HG03460 (cell line): Measurements from ENCODE around the gene NAPB.

ENCODE experiments used
- ATAC-seq: cut with Tn5 transposase; IDR thresholded peaks from one replicate; pipeline ENCODE4 v1.9.1; 2021; ENCODE audit not compliant: unreplicated experiment

Gene NAPB

DNA sequence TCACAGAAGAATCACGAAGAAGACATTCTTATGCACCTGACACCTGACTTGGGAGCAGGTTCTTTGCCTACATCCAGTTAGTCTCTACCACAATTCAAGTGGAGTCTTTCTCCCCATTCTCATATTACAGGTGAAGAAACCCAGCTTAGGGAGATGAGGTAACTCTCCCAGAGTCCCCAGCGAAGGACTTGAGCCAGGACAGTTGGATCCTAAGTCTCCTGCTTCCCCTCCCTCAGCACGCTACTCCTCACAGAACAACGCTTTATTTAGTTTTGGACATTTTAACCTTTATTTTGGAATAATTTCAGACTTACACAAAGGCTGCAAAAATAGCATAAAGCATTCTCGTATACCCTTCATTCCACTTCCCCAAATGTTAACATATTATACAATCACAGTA is 17.4 kb upstream of the NAPB start:
- ATAC-seq, result no peak

GRCh38 chr20:23437126-23437899 is 16.0 kb upstream of the NAPB start:
- no peak for ATAC-seq

- no peak for ATAC-seq
Measured at GRCh38 chr20:23436681-23437080, 15.4 kb upstream of the NAPB start.

DNA sequence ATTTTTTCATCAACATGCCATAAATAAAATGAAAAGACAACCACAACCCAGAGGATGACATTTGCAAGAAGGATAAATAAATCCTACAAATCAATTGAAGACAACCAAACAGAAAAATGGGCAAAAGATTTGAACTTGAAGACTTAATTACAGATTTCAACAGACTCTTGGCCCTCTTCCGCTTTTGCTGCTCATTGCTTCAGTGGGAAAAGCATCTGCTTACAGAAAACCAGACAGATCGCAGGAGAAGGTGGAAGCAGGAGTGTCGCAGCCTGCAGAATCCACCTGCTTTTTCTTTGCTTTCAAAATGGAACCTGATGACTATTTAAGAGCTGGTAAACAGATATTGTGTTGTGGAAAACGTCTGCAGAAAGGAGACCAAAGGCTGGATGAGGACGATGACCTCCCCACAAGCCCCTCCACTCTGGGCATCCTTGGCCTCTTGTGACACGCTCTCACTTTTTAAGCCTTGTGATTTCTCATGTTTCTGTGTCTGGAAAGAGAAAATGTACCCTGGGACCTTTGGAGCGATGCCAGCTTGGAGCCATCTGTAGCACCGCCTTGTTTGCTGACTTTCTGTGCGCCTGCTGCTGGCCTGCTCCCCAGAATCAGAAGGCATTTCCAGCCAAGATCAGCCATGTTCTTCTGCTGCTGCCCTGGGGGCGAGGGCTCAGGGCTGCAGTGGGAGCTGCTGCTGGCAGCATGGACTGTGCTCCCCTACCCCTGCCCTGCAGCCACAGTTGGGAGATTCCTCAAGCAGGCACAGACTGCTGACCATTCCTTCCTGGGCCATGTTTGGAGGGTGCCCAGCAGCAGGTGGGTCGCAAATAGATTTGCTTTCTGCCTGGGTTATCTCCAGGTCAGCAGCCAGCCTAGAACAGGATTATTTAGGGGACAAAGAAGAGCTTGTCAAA is 14.6 kb upstream of the NAPB start:
- no peak for ATAC-seq

DNA sequence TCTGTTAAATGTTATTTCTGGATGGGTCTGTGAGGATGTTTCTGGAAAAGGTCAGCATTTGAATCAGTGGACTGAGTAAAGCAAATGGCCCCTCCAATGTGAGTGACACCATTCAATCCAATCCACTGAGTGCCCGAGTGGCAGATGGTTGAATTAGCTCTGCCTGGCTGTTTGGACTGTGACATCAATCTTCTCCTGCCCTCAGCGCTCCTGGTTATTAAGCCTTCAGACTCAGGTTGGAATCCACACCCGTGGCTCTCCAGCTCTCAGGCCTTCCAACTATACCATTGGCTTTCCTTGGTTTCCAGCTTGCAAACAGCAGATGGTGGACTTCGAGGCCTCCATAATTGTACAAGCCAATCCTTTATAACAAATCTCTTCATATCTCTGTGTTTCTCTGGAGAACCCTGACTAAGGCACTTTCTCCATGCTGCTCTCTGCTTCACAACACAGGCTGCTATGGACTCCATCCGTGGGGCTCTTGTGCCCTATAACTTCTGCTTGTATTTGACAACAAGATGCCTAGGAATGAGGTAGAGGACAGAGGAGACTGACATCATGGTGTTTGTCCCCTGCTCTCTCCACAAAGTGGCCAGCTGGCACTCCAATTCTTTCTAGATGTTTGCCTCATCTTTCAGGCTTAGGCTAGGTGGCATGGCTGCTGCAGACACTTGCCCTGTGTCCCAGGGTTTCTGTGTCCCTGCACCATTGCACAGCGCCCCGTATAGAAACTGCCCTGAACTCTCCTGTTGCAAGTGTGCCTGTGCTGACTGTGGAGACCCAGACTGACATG is 13.4 kb upstream of the NAPB start:
- ATAC-seq, result no peak

GRCh38 chr20:23433628-23434027 is 12.3 kb upstream of the NAPB start:
- no peak for ATAC-seq

- ATAC-seq, result no peak
Measured at GRCh38 chr20:23425129-23425528, 3.8 kb upstream of the NAPB start.

GRCh38 chr20:23419995-23420901 is 1.0 kb downstream of the NAPB start:
- no peak for ATAC-seq

- ATAC-seq, result no peak
Measured at GRCh38 chr20:23419657-23419994, 1.7 kb downstream of the NAPB start.

GRCh38 chr20:23417861-23418260 is 3.4 kb downstream of the NAPB start:
- ATAC-seq, result no peak

- ATAC-seq, result no peak
Measured at GRCh38 chr20:23415959-23416583, 5.2 kb downstream of the NAPB start.

GRCh38 chr20:23415555-23415954 is 5.7 kb downstream of the NAPB start:
- no peak for ATAC-seq

DNA sequence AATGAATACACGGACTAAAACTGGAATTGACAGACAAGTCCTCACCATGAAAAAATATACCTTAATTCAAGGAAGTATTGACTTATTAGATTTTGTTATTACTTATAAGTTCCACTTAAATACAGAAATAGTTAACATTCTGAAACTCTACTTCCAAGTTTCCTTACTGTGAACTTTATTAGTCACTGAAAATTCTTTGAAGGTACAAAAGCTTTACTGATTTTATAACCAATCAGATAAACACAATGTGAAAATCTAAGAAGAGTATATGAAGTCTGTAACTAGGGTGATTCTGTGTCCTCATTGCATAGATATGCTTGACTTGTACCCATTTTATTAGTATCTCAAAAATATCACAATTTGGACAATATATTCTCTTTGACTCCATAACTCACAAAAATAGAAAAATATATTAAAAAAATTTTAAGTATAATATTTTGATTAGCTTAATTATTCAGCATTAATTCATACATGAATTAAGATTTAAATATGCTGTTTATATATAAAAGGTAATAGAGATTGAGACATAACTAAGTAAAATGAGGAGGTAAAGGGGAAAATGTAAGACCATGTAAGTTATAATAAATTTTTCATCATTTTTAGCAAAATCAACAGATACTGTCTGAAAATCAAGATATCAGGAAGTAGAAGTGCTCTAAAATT is 6.6 kb downstream of the NAPB start:
- no peak for ATAC-seq

- ATAC-seq, result no peak
Measured at GRCh38 chr20:23413862-23414422, 7.3 kb downstream of the NAPB start.

- ATAC-seq, result no peak
Measured at GRCh38 chr20:23412026-23412425, 9.3 kb downstream of the NAPB start.

DNA sequence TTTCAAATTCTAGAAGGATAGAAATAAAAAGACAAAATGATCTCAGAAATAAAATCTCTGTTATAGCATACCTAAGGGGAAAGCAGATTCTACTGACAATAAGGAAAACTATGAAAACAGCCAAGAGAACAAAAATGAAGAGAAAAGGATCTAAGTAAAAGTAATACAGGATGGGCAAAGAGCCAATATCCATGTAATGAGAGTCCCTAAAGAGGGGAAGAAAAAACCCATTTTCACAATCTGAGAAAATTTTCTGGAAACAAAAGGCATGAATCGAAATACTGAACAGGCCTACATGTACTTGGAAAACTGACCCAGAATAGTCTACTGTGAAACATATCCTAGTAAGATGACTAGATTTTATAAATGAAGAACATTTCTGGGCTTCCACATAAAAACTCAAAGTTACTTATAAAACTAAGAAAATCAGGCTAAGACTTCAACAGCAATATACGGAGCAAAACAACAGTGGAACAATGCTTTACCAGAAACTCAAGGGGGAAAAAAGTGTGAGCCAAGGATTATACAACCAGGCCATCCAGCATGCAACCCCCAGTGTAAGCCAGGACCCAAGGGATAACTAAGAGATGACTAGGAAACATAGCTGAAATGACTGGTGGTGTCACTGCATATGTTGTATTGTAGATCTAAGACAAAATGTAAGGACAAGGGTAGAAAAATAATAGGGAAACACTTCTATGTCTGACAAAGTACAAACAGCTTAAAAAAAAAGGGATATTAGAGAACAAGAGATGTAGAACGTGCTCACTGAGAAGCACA is 10.2 kb downstream of the NAPB start:
- no peak for ATAC-seq

DNA sequence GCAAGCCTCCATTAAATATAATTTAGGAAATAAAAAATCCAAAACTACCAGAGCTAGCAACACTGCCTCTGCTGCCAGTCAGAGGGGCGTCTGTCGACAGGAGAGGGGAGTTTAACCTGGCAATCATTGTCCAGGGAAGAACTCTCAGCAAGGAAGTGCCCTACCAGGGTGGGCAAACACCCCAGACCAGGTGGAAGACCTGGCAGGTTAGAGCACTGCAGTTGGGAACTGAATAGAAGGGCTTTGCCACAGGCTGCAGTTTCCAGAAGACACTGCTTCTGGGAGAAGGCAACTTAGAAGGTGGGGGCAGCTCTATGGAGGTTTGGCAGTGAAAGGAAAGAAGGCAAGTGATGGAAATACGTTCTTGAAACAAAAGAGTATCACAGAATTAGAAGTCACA is 11.5 kb downstream of the NAPB start:
- no peak for ATAC-seq

DNA sequence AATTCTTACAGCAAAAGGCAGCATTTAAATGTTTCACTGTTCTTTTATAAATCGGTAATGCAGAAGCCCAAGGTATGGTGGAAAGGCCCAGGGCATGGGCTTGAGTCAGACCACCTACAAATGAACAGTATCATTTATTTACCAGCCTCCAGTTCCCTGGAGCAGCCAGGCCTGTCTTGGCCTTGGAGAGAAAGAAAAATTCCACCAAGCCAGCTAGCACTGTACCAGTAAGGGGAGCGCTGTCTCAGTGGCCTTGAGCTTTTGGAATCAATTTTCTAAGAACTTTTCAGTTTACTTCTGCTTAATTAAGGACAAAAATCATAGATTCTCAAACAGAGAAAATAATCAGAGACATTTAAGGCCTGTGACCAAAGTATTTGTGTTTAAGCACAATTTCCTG is 12.3 kb downstream of the NAPB start:
- ATAC-seq, result no peak
